Ovary (tissue), 3 donors: ENCODE data around the gene FNDC11.

Experiments used
- EP300 ChIP-seq: sonication (generic); formaldehyde crosslinking; IDR thresholded peaks from one replicate; pipeline ENCODE4 v1.6.1; 2017; ENCODE audit warnings: antibody characterized with exemption
- POLR2A ChIP-seq: fragments of 450-650 bp; IDR thresholded peaks from one replicate; pipeline ENCODE4 v1.6.1; 2017; ENCODE audit warnings: antibody characterized with exemption, mild to moderate bottlenecking, moderate library complexity
- TF ChIP-seq, protein P1 (sequence below), 3 donors: fragments of 450-650 bp in 2 of 3; fragments of 200-600 bp in 1 of 3; IDR thresholded peaks; one replicate each; pipeline versions ENCODE4 v1.5.1 to v1.8.0; 2016 to 2022; ENCODE audit warnings: antibody characterized with exemption in 3 of 3, mild to moderate bottlenecking in 1 of 3
- donor health status: DM: no; HTN: no; CAD: no.

DNA sequence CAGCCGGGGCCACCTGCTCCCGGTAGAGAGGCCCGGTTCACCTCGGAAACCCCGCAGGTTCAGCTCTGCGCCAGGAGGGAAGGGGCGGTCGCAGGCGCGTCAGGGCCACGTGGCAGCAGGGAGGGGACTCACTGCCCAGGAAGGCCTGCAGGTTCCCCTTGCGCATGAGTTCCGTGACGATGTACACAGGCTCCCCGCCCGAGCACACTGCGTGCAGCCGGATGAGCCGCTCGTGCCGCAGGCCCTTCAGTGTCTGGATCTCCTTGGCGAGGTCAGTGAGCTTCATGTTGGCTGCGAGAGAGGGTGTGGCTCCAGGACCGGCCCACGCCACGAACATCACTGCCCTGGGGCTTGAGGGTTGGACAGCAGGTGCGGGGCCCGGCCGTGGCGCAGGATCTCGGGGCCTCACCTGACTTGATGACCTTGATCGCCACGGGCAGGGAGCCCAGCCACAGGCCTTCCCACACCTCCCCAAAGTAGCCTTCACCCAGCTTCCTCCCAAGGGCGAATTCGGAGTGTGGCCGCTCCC, 11.9 kb upstream of the FNDC11 start:
- TF ChIP-seq, protein P1, sequence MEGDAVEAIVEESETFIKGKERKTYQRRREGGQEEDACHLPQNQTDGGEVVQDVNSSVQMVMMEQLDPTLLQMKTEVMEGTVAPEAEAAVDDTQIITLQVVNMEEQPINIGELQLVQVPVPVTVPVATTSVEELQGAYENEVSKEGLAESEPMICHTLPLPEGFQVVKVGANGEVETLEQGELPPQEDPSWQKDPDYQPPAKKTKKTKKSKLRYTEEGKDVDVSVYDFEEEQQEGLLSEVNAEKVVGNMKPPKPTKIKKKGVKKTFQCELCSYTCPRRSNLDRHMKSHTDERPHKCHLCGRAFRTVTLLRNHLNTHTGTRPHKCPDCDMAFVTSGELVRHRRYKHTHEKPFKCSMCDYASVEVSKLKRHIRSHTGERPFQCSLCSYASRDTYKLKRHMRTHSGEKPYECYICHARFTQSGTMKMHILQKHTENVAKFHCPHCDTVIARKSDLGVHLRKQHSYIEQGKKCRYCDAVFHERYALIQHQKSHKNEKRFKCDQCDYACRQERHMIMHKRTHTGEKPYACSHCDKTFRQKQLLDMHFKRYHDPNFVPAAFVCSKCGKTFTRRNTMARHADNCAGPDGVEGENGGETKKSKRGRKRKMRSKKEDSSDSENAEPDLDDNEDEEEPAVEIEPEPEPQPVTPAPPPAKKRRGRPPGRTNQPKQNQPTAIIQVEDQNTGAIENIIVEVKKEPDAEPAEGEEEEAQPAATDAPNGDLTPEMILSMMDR (IDR thresholded peaks at IDR 0.05) = no peak
- TF ChIP-seq POLR2A (no peak), EP300 (no peak)
